ENCODE measurements around the gene MARK1.

DNA sequence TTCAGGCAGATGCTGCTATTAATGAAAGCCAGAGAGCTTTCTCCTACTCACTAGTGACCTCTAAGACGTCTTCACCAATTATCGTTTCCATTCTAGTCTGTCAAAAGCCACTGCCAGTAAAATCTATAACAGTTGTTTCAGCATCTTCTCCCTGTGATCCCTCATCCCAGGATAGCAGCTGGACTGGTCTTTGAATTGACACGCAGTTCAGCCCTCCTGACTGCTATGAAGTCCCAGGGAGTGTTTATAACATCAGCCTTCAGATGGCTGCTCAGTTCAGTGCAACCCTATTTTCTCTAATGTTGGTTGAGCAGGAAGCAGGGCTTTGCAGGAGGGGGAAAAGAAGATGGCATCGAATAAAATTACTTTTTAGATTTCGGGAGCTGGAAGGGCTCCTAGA, 23.6 kb upstream of the MARK1 start:
- TF ChIP-seq CTCF (conservative IDR thresholded peaks at IDR 0.05 in 1 of 2, IDR thresholded peaks at IDR 0.05 in 1 of 2; ENCODE audit: low read depth in 1 of 2, low read length in 2 of 2) (no peak), EZH2 (IDR thresholded peaks at IDR 0.05; ENCODE audit: low read length, missing control alignments) (no peak)
